ENCODE results near the gene MCIDAS.

DNA sequence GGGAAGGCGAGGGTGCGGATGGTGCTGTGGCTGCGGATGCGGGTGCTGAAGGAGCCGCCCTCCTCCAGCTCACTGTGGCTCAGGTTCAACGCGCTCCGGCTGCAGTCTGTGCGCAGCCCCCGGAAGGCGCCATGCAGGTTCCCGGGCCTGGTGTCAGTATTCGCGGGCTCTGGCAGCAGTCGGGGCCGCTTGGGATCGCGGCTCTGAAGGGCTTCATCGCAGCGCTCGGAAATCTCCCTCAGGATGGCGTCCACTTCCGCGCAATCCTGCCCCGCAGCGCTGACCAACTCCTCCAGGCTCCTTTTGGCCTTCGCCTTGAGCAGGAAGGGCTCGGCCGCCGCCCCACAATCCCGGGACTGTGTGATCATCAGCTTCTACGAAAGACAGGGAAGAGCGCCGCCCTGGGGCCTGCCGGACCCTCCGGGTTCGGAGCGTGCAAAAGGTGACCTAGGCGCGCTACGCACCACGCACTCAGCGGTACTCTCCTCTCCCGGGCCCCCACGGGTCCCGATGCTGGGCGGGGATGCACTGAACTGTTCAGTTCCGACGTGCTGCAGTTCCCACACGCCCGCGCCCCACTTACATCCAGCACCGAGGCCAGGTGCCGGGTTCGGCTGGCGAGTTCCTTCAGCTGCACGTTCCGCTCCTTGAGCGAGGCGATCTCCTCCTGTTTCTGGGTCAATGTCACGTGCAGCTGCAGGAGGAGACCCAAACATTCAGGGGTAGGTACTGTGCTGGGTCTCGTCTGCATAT is 6.5 kb downstream of the MCIDAS start:
- TF ChIP-seq CTCF (IDR thresholded peaks at IDR 0.05) (no peak), EZH2 (IDR thresholded peaks at IDR 0.05; ENCODE audit: borderline replicate concordance, insufficient read depth, low read depth, low read length, poor library complexity, severe bottlenecking) (no peak)

All from B cell (primary cell).